T-cell (primary cell): ENCODE results near the gene BEAN1. TPM values are rescaled to one million over a fixed set of nuclear protein-coding genes. Genes with fewer than 3 reads are reported as not detected.

Experiments used
- ATAC-seq, 4 experiments: fragments of 200-7000 bp in 3 of 4; fragments of 150-1000 bp in 1 of 4; cut with Tn5 transposase; replicated peaks in 1 of 4; 1 replicate in 3 of 4; 2 replicates in 1 of 4; pipeline ENCODE4 v1.10.0; 2021; ENCODE audit warnings: moderate library complexity in 3 of 4, mild to moderate bottlenecking in 2 of 4, moderate number of reproducible peaks in 1 of 4
- CTCF ChIA-PET, 2 donors: fragments of 300-600 bp; sonication (Branson Sonifier 250); formaldehyde crosslinking; loops; one replicate each; lab custom pipeline; 2022; ENCODE audit warnings: antibody characterized with exemption in 2 of 2; lab: Charles Lee
- POLR2A ChIA-PET, 2 donors: fragments of 300-600 bp; sonication (Branson Sonifier 250); formaldehyde crosslinking; loops; one replicate each; lab custom pipeline; 2022; ENCODE audit warnings: antibody characterized with exemption in 2 of 2; lab: Charles Lee
- DNase-seq, 35 experiments: peaks; one replicate each; pipeline versions ENCODE4 v3.0.0 to v3.0.0-alpha.2; 2013 to 2023
- H3K27ac ChIP-seq: one replicate; pipeline ENCODE4 v1.5.1; 2013; ENCODE audit warnings: low read length
- H3K27me3 ChIP-seq, 2 experiments: replicated peaks in 1 of 2; 1 replicate in 1 of 2; 2 replicates in 1 of 2; pipeline versions ENCODE4 v1.6.1 to v1.7.0; 2013; ENCODE audit warnings: low read length in 1 of 2, mixed read lengths in 1 of 2; ENCODE audit not compliant: control insufficient read depth in 2 of 2, insufficient read depth in 2 of 2; ENCODE audit errors: extremely low read depth in 1 of 2
- H3K36me3 ChIP-seq, 2 donors: 1 replicate in 1 of 2; 2 replicates in 1 of 2; pipeline versions ENCODE4 v1.6.1 to v1.7.0; 2013; ENCODE audit warnings: low read length in 1 of 2; ENCODE audit not compliant: control insufficient read depth in 2 of 2, insufficient read depth in 1 of 2; ENCODE audit errors: extremely low read depth in 1 of 2
- H3K4me1 ChIP-seq, 2 experiments: 1 replicate in 1 of 2; 2 replicates in 1 of 2; pipeline versions ENCODE4 v1.6.1 to v1.7.0; 2013; ENCODE audit warnings: low read length in 2 of 2, mixed read lengths in 1 of 2; ENCODE audit not compliant: insufficient read depth in 2 of 2, control insufficient read depth in 1 of 2; ENCODE audit errors: extremely low read depth in 1 of 2
- H3K4me3 ChIP-seq, 2 donors: 1 replicate in 1 of 2; 2 replicates in 1 of 2; pipeline versions ENCODE4 v1.5.1 to v1.7.0; 2013; ENCODE audit warnings: mild to moderate bottlenecking in 2 of 2, low read length in 1 of 2, moderate library complexity in 1 of 2; ENCODE audit not compliant: control insufficient read depth in 1 of 2; ENCODE audit errors: extremely low read depth in 1 of 2
- H3K9me3 ChIP-seq: 2 replicates; pipeline ENCODE4 v1.7.0; 2013
- H3K27ac Mint-ChIP-seq, 2 donors: one replicate each; pipeline ENCODE4 v1.8.0; 2020 to 2021; ENCODE audit warnings: mild to moderate bottlenecking in 2 of 2, mixed read lengths in 2 of 2
- H3K27me3 Mint-ChIP-seq, 2 donors: one replicate each; pipeline ENCODE4 v1.8.0; 2021 to 2022; ENCODE audit warnings: mixed read lengths in 2 of 2
- H3K36me3 Mint-ChIP-seq: one replicate; pipeline ENCODE4 v1.8.0; 2021; ENCODE audit warnings: mixed read lengths
- H3K4me1 Mint-ChIP-seq, 3 donors: one replicate each; pipeline ENCODE4 v1.8.0; 2020 to 2022; ENCODE audit warnings: mixed read lengths in 3 of 3, mild to moderate bottlenecking in 1 of 3
- H3K4me3 Mint-ChIP-seq, 3 donors: one replicate each; pipeline ENCODE4 v1.8.0; 2020 to 2022; ENCODE audit warnings: mild to moderate bottlenecking in 3 of 3, mixed read lengths in 3 of 3, moderate library complexity in 3 of 3
- H3K9me3 Mint-ChIP-seq, 3 donors: one replicate each; pipeline ENCODE4 v1.8.0; 2020 to 2022; ENCODE audit warnings: mixed read lengths in 3 of 3
- WGBS: methylation state at CpG from one replicate; pipeline ENCODE4 v1.1.5; 2013; ENCODE audit warnings: missing lambda C conversion rate; ENCODE audit not compliant: insufficient coverage; 5-methylcytosine and 5-hydroxymethylcytosine counted together
- total RNA-seq, 35 experiments: library from RNA in 6 of 35; stranded (reverse) in 6 of 35; fragments of 120-200 nt in 1 of 35; gene quantifications; one replicate each; pipeline versions ENCODE4 v1.2.1 to v1.2.4 and lab custom pipeline; 2013 to 2026

BEAN1 gene
- total RNA-seq, 5 donors from 2014 or later (not counting 1 experiment from before 2014, with no cell fraction given) = not detected

DNA sequence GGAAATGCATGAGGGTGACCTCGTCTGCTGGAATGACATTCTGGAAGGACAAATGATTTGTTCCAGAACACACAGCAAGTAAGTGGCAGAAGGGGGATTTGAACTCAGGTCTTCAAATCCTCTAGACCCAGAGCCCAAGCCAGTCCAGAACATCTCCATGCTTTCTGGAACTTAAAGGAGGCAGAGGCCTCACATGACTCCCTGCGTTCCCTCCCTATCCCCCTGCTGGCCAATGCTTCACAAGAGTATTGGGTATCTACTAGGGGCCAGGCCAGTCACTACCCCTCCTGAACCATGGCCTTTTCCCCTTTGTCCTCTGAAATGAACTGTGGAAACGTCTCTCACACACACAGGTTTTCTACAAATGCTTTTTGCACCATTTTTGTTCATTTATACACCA is 7.6 kb upstream of the BEAN1 start:
- ChIA-PET CTCF (no interaction called here), POLR2A (no interaction called here)
- Mint-ChIP-seq H3K36me3 (no peaks in the 10 kb centered on the region), H3K27ac (no peak overlapping the region), H3K4me3 (no peak overlapping the region), H3K27me3 (peaks cover 16 to 17% of the 10 kb centered on the region in 2 donors), H3K9me3 (no peaks in the 10 kb centered on the region), H3K4me1 (peaks cover 4 to 15% (median 12%) of the 10 kb centered on the region in 3 donors)
- 75% methylated on average over 1 of the region's 3 CpGs for WGBS
- peaks cover 0 to 19% of the 10 kb centered on the region in 2 experiments for H3K27me3 ChIP-seq
- no peaks in the 10 kb centered on the region for H3K9me3 ChIP-seq
- H3K36me3 ChIP-seq = peaks cover 0 to 2% of the 10 kb centered on the region in 2 donors
- H3K27ac ChIP-seq = no peak overlapping the region
- ATAC-seq (no peak), DNase-seq (no peak)
- no peak overlapping the region for H3K4me3 ChIP-seq
- no peaks in the 10 kb centered on the region for H3K4me1 ChIP-seq

DNA sequence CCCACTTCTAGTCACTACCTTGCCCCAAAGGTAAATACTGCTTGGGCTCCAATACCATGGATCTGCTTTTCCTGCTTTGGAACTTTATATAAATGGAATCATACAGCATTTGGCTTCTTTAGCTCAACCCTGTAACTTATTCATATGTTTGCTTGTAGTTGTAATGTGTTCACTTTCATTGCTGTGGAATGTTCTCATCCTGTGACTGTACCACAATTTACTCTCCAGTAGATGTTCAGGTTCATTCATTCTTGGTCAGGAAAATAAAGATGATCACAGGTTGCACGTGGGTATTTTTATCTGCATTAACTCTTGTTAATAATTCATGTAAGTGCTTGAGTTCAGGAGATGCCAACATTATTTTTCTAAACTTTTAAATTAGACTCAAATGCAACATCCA is 6.7 kb upstream of the BEAN1 start:
- CTCF ChIA-PET = no interaction called here
- no peaks in the 10 kb centered on the region for H3K9me3 Mint-ChIP-seq
- no CpG with 5 or more reads among the region's 1 CpG for WGBS
- H3K36me3 ChIP-seq = peaks cover 0 to 2% of the 10 kb centered on the region in 2 donors
- no peak for DNase-seq
- H3K4me3 Mint-ChIP-seq = no peak overlapping the region
- no peaks in the 10 kb centered on the region for H3K36me3 Mint-ChIP-seq
- peaks cover 25% of the 10 kb centered on the region in 2 donors for H3K27me3 Mint-ChIP-seq
- no peak overlapping the region for H3K27ac Mint-ChIP-seq
- H3K4me1 Mint-ChIP-seq = peaks cover 4 to 15% (median 12%) of the 10 kb centered on the region in 3 donors
- no peaks in the 10 kb centered on the region for H3K4me1 ChIP-seq
- no peak overlapping the region for H3K4me3 ChIP-seq
- H3K27ac ChIP-seq = no peak overlapping the region
- peaks cover 5 to 25% of the 10 kb centered on the region in 2 experiments for H3K27me3 ChIP-seq
- POLR2A ChIA-PET = interaction anchor here in 1 of 2 donors (0.7 kb wide), 1 partner anchor 410 kb away, joined by 3 read pairs; the partner anchor contains the start of gene NAE1
- no peak for ATAC-seq
- no peaks in the 10 kb centered on the region for H3K9me3 ChIP-seq

DNA sequence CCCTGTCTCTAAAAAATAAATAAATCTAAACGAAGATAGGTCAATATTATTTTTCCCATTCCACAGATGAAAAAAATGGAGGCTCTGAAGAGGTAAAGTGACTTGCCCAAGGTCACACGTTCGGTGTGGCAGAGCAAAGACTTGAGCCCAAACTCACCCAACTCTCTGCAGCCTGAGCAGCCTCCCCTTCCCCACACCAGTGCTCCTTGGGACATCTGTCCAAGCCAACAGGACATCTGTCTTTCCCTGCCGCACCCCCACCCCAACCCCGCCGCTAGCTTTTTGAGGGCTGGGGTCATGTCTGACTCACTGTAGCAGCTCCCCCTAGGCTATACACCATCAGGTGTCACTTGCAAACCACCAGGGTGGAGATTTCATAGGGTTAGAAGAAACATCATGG is 5.2 kb upstream of the BEAN1 start:
- Mint-ChIP-seq H3K36me3 (no peaks in the 10 kb centered on the region), H3K27me3 (peaks cover 33 to 35% of the 10 kb centered on the region in 2 donors), H3K4me1 (peaks cover 6 to 17% (median 15%) of the 10 kb centered on the region in 3 donors), H3K27ac (no peak overlapping the region), H3K9me3 (no peaks in the 10 kb centered on the region), H3K4me3 (no peak overlapping the region)
- Histone ChIP-seq H3K4me1 (peaks cover 2 to 8% of the 10 kb centered on the region in 2 experiments), H3K36me3 (peaks cover 0 to 2% of the 10 kb centered on the region in 2 donors), H3K4me3 (no peak overlapping the region), H3K27me3 (peaks cover 12 to 37% of the 10 kb centered on the region in 2 experiments), H3K27ac (no peak overlapping the region), H3K9me3 (no peaks in the 10 kb centered on the region)
- ChIA-PET POLR2A (no interaction called here), CTCF (no interaction called here)
- no peak for ATAC-seq
- no peak for DNase-seq
- WGBS = 100% methylated on average over 2 of the region's 6 CpGs

DNA sequence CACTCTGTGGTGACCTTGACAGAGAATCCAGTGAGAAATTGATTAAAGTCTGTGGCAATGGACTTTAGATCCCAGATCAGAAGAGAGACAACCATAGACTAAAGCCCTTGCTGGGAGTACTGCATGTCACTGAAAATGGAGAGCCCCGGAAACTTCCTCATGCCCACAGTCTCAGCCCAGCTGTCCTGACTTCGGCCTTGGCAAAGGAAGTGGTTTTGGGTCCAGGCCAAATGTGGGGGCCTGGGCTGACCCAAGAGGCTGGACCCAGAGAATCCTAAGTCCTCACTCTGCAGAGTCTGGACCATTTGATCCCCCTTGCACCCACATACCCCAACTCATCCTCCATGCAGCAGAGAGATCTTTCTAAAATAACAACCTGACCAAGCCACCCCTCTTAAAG is 4.7 kb upstream of the BEAN1 start:
- Histone ChIP-seq H3K27me3 (peaks cover 12 to 37% of the 10 kb centered on the region in 2 experiments), H3K9me3 (no peaks in the 10 kb centered on the region), H3K4me1 (peaks cover 2 to 8% of the 10 kb centered on the region in 2 experiments), H3K4me3 (no peak overlapping the region), H3K36me3 (peaks cover 0 to 2% of the 10 kb centered on the region in 2 donors), H3K27ac (no peak overlapping the region)
- H3K4me3 Mint-ChIP-seq = no peak overlapping the region
- WGBS = no CpG with 5 or more reads among the region's 2 CpGs
- H3K27ac Mint-ChIP-seq = no peak overlapping the region
- ChIA-PET CTCF (no interaction called here), POLR2A (no interaction called here)
- no peaks in the 10 kb centered on the region for H3K36me3 Mint-ChIP-seq
- DNase-seq (no peak), ATAC-seq (no peak)
- H3K27me3 Mint-ChIP-seq = peaks cover 33 to 35% of the 10 kb centered on the region in 2 donors
- H3K4me1 Mint-ChIP-seq = peaks cover 6 to 17% (median 15%) of the 10 kb centered on the region in 3 donors
- H3K9me3 Mint-ChIP-seq = no peaks in the 10 kb centered on the region

DNA sequence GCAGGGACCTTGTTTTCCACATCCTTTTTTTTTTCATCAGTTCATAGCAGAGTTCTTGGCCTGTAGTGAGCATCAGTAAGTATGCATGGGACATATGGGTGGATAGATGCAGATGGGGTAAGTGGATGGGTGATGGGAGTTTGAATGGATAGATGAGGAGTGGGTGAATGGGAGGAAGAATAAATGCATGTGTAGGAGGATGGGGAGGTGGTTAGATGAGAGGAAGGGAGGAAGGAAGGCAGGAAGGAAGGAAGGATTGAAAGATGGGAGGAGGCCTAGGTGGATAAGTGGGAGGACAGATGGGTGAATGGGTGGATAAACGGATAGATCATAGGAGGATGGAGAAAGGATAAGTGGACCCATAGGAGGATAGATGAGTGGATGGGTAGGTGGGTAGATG is 3.9 kb upstream of the BEAN1 start:
- no peak overlapping the region for H3K4me3 ChIP-seq
- ATAC-seq = no peak
- Mint-ChIP-seq H3K4me3 (no peak overlapping the region), H3K9me3 (no peaks in the 10 kb centered on the region), H3K36me3 (no peaks in the 10 kb centered on the region), H3K4me1 (peaks cover 6 to 12% (median 8%) of the 10 kb centered on the region in 3 donors), H3K27me3 (peaks cover 34 to 41% of the 10 kb centered on the region in 2 donors), H3K27ac (no peak overlapping the region)
- H3K4me1 ChIP-seq = peaks cover 4 to 16% of the 10 kb centered on the region in 2 experiments
- ChIA-PET CTCF (interaction anchor here in 1 of 2 donors (0.6 kb wide), 1 partner anchor 104 kb away, joined by 3 read pairs; no protein-coding TSS in a partner anchor), POLR2A (no interaction called here)
- no peak for DNase-seq
- WGBS = 100% methylated on average over 1 of the region's 1 CpG
- H3K9me3 ChIP-seq = no peaks in the 10 kb centered on the region
- H3K27me3 ChIP-seq = peaks cover 12 to 45% of the 10 kb centered on the region in 2 experiments
- peaks cover 0 to 2% of the 10 kb centered on the region in 2 donors for H3K36me3 ChIP-seq
- H3K27ac ChIP-seq = no peak overlapping the region

DNA sequence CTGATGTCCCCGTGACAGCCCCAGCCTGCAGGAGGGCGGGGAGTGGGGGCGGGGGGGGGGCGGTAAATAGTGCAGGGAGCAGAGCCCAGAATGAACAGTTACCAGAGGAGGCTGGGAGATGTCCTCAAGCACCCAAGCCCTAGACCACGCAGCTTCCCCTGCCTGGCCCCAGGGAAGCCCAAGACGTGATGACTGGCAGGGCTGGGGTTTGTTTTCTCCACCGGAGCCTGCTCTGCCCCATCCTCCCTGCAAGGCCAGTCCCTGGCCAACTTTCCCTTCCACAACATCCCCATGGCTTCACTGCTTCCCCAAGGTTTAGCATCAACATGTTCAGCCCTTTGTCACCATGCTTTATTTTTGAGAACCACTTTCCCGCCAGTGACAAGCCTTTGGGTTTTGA is 1.4 kb upstream of the BEAN1 start:
- Histone ChIP-seq H3K9me3 (no peaks in the 10 kb centered on the region), H3K27me3 (peaks cover 17 to 61% of the 10 kb centered on the region in 2 experiments), H3K27ac (no peak overlapping the region), H3K4me3 (no peak overlapping the region), H3K36me3 (peaks cover 0 to 2% of the 10 kb centered on the region in 2 donors), H3K4me1 (peaks cover 4 to 18% of the 10 kb centered on the region in 2 experiments)
- Mint-ChIP-seq H3K4me3 (peak overlapping the region; percentile 19 to 51 (median 21)), H3K27me3 (peaks cover 53 to 64% of the 10 kb centered on the region in 2 donors), H3K27ac (no peak overlapping the region), H3K9me3 (no peaks in the 10 kb centered on the region), H3K36me3 (no peaks in the 10 kb centered on the region), H3K4me1 (peaks cover 0 to 13% (median 7%) of the 10 kb centered on the region in 3 donors)
- no peak for DNase-seq
- WGBS = 39% methylated on average over 4 of the region's 8 CpGs
- ChIA-PET CTCF (interaction anchor here in 1 of 2 donors (0.6 to 0.8 kb wide), 2 partner anchors 9 to 25 kb away, joined by 4 to 6 read pairs; no protein-coding TSS in a partner anchor), POLR2A (no interaction called here)
- no peak for ATAC-seq
